ENCODE measurements around the gene SLMAP. TPM values are rescaled to one million over a fixed set of nuclear protein-coding genes. Genes with fewer than 3 reads are reported as not detected.

Gene SLMAP
- total RNA-seq, 1 donor from 2014 or later = 52.0 TPM

DNA sequence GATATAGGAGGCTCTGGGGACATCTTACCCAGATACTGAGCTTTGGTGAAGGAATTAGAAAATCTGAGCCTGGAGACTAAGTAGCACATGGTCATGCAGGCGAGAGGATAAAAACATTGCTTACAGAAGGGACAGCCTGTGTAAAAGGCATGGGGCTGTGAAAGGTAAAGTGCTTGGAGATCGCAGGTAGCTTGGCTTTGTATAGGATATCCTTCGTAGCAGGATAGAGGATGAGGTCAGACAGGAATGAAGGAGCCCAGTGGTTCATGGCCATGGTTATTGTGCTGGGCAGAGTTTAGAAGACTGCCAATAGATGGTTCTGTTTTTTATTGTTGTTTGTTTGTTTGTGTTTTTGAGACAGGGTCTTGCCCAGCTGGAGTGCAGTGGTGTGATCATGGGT lies 82.5 kb downstream of the SLMAP start:
- no peaks in the 10 kb centered on the region for H3K9me3 Mint-ChIP-seq (ENCODE audit: unreplicated experiment)
- H3K36me3 Mint-ChIP-seq (ENCODE audit: unreplicated experiment) = no peaks in the 10 kb centered on the region
- H3K27ac Mint-ChIP-seq (ENCODE audit: unreplicated experiment) = no peak overlapping the region
- H3K27me3 Mint-ChIP-seq (ENCODE audit: unreplicated experiment) = no peaks in the 10 kb centered on the region
- DNase-seq = no peak
- no peak overlapping the region for H3K4me3 Mint-ChIP-seq (ENCODE audit: unreplicated experiment)
- TF ChIP-seq, protein P1, sequence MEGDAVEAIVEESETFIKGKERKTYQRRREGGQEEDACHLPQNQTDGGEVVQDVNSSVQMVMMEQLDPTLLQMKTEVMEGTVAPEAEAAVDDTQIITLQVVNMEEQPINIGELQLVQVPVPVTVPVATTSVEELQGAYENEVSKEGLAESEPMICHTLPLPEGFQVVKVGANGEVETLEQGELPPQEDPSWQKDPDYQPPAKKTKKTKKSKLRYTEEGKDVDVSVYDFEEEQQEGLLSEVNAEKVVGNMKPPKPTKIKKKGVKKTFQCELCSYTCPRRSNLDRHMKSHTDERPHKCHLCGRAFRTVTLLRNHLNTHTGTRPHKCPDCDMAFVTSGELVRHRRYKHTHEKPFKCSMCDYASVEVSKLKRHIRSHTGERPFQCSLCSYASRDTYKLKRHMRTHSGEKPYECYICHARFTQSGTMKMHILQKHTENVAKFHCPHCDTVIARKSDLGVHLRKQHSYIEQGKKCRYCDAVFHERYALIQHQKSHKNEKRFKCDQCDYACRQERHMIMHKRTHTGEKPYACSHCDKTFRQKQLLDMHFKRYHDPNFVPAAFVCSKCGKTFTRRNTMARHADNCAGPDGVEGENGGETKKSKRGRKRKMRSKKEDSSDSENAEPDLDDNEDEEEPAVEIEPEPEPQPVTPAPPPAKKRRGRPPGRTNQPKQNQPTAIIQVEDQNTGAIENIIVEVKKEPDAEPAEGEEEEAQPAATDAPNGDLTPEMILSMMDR (IDR thresholded peaks at IDR 0.05; ENCODE audit: partially characterized antibody, unreplicated experiment) = no peak
- H3K4me1 Mint-ChIP-seq (ENCODE audit: low read depth, unreplicated experiment) = no peaks in the 10 kb centered on the region

DNA sequence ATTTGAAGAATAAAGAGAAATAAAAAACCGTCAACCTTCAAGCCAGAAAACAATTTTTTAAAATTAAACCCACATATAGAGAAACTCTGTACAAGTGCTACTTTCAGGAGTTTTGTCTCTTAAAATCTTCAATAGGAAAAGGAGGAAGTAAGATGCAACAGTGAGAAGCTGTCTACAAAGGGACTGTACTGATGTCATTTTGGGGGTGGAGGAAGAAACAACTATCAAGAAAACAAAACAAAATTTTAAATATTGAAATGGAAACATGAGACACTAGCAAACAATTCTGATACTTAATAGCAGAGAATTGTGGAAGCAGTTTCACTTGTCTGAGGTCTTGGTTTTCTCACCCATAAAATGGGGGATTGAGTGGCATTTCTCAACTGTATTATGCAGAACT lies 84.4 kb downstream of the SLMAP start:
- Mint-ChIP-seq H3K4me3 (ENCODE audit: unreplicated experiment) (no peak overlapping the region), H3K9me3 (ENCODE audit: unreplicated experiment) (no peaks in the 10 kb centered on the region), H3K27ac (ENCODE audit: unreplicated experiment) (no peak overlapping the region), H3K4me1 (ENCODE audit: low read depth, unreplicated experiment) (no peaks in the 10 kb centered on the region), H3K27me3 (ENCODE audit: unreplicated experiment) (no peaks in the 10 kb centered on the region), H3K36me3 (ENCODE audit: unreplicated experiment) (no peaks in the 10 kb centered on the region)
- no peak for DNase-seq
- TF ChIP-seq, protein P1 (IDR thresholded peaks at IDR 0.05; ENCODE audit: partially characterized antibody, unreplicated experiment) = no peak

DNA sequence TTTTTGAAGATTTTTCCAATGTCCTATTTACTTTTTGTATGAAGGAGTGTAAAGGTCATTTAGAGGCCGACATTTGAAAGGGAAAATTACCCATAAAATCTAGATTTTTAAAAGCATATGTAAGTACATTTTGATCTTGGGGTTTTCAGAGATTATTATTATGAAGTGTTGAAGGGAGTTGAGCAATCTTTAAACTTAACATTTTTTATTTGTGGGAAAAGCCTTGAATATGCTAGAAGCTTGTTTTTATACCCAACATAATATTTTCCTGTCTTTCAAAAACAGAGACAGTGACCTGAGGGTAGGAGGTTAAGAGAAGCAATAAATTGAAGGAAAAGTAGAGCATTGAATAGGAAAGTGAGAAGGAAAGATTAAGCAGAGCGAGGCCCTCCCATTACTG lies 85.7 kb downstream of the SLMAP start:
- Mint-ChIP-seq H3K9me3 (ENCODE audit: unreplicated experiment) (no peaks in the 10 kb centered on the region), H3K4me1 (ENCODE audit: low read depth, unreplicated experiment) (no peaks in the 10 kb centered on the region), H3K36me3 (ENCODE audit: unreplicated experiment) (no peaks in the 10 kb centered on the region), H3K27me3 (ENCODE audit: unreplicated experiment) (no peaks in the 10 kb centered on the region), H3K4me3 (ENCODE audit: unreplicated experiment) (no peak overlapping the region), H3K27ac (ENCODE audit: unreplicated experiment) (no peak overlapping the region)
- TF ChIP-seq, protein P1 (IDR thresholded peaks at IDR 0.05; ENCODE audit: partially characterized antibody, unreplicated experiment) = no peak
- DNase-seq = no peak

DNA sequence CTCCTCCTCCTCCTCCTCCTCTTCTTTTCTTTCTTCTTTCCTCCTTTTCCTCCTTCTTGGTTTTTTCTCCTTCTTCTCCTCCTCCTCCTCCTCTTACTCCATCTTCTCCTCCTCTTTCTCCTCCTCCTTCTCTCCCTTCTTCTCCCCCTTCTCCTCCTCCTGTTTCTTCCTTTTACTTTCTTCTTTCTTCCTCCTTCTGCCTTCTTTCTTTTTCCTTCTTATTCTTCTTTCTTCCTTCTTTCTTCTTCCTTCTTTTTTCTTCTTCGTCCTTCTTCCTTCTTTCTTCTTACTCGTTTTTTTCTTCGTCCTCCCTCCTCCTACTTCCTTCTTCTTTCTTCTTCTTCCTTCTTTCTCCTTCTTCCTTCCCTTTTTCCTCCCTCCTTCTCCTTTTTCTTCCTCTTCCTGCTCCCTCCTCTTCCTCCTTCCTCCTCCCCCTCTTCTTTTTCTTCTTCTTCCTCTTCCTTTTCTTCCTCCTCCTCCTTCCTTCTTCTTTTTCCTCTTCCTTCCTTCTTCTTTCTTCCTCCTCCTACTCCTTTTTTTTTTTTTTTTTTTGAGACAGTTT lies 92.1 kb downstream of the SLMAP start:
- H3K4me3 Mint-ChIP-seq (ENCODE audit: unreplicated experiment) = no peak overlapping the region
- H3K9me3 Mint-ChIP-seq (ENCODE audit: unreplicated experiment) = no peaks in the 10 kb centered on the region
- H3K27me3 Mint-ChIP-seq (ENCODE audit: unreplicated experiment) = no peaks in the 10 kb centered on the region
- no peaks in the 10 kb centered on the region for H3K4me1 Mint-ChIP-seq (ENCODE audit: low read depth, unreplicated experiment)
- DNase-seq = no peak
- TF ChIP-seq, protein P1 (IDR thresholded peaks at IDR 0.05; ENCODE audit: partially characterized antibody, unreplicated experiment) = no peak
- no peaks in the 10 kb centered on the region for H3K36me3 Mint-ChIP-seq (ENCODE audit: unreplicated experiment)
- no peak overlapping the region for H3K27ac Mint-ChIP-seq (ENCODE audit: unreplicated experiment)

DNA sequence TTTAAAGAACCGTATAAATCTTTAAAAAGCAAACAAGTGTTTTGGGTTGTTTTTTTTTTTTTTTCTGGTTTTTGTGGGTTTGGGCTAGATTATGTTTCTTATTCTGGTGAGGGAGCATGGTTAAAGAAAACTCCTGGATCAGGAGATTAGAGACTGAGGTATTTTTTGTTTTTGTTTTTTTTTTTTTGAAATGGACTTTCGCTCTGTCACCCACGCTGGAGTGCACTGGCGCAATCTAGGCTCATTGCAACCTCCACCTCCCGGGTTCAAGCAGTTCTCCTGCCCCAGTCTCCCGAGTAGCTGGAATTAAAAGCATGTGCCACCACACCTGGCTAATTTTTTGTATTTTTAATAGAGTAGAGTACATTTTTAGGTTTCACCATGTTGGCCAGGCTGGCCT lies 95.2 kb downstream of the SLMAP start:
- TF ChIP-seq, protein P1 (IDR thresholded peaks at IDR 0.05; ENCODE audit: partially characterized antibody, unreplicated experiment) = no peak
- no peak overlapping the region for H3K4me3 Mint-ChIP-seq (ENCODE audit: unreplicated experiment)
- no peak for DNase-seq

More for the DNA sequence above, 95.2 kb downstream of the SLMAP start:
- H3K9me3 Mint-ChIP-seq (ENCODE audit: unreplicated experiment) = no peaks in the 10 kb centered on the region
- no peak overlapping the region for H3K27ac Mint-ChIP-seq (ENCODE audit: unreplicated experiment)
- H3K27me3 Mint-ChIP-seq (ENCODE audit: unreplicated experiment) = no peaks in the 10 kb centered on the region
- H3K36me3 Mint-ChIP-seq (ENCODE audit: unreplicated experiment) = no peaks in the 10 kb centered on the region
- H3K4me1 Mint-ChIP-seq (ENCODE audit: low read depth, unreplicated experiment) = no peaks in the 10 kb centered on the region

Data from glutamatergic neuron (in vitro differentiated cells).